ENCODE data around the gene E2F4.

The E2F4 gene

GRCh38 chr16:67191995-67192681, at the start of gene E2F4:
E2F4 (plus strand) TSS chr16:67192155; CDS start chr16:67192228, 73 bp downstream.
- peak; percentile 87 to 88 for DNase-seq

GRCh38 chr16:67142342-67142741, 49.6 kb upstream of the E2F4 start:
- DNase-seq, result no peak

GRCh38 chr16:67144943-67145342, 47.0 kb upstream of the E2F4 start:
- no peak for DNase-seq

- no peak for DNase-seq
Measured at GRCh38 chr16:67145746-67146145, 46.2 kb upstream of the E2F4 start.

GRCh38 chr16:67146523-67147357, 45.2 kb upstream of the E2F4 start:
- no peak for DNase-seq

- DNase-seq, result no peak
Measured at GRCh38 chr16:67147437-67148140, 44.4 kb upstream of the E2F4 start.

- DNase-seq, result no peak
Measured at GRCh38 chr16:67148221-67148620, 43.7 kb upstream of the E2F4 start.

- DNase-seq, result no peak
Measured at GRCh38 chr16:67148656-67149275, 43.2 kb upstream of the E2F4 start.

GRCh38 chr16:67149276-67150046, 42.5 kb upstream of the E2F4 start:
- no peak for DNase-seq

- peak; percentile 31 to 40 for DNase-seq
Measured at GRCh38 chr16:67150047-67150832, 41.7 kb upstream of the E2F4 start.

- DNase-seq, result no peak
Measured at GRCh38 chr16:67150833-67151396, 41.0 kb upstream of the E2F4 start, which contains the start of gene B3GNT9. B3GNT9 (minus strand) TSS chr16:67150998; CDS start chr16:67150485, 513 bp downstream.

GRCh38 chr16:67151431-67152097, 40.4 kb upstream of the E2F4 start:
- DNase-seq, result no peak

GRCh38 chr16:67154578-67155294, 37.2 kb upstream of the E2F4 start:
- no peak for DNase-seq

GRCh38 chr16:67155295-67156142, 36.4 kb upstream of the E2F4 start:
- peak; percentile 79 to 83 for DNase-seq

GRCh38 chr16:67156143-67156844, 35.7 kb upstream of the E2F4 start:
- DNase-seq, result no peak

GRCh38 chr16:67157106-67157748, 34.7 kb upstream of the E2F4 start:
- DNase-seq, result no peak

- peak; percentile 24 to 66 for DNase-seq
Measured at GRCh38 chr16:67157892-67158635, 33.9 kb upstream of the E2F4 start.

Data from CD4-positive, alpha-beta T cell treated with Interleukin-1 beta for 1 hour (primary cell).